C4-2B (cell line): ENCODE data around the gene AFF2.

Experiments used
- H3K27ac ChIP-seq: fragments of 450-650 bp; 2 replicates; pipeline ENCODE4 v1.5.1; 2017
- CTCF ChIP-seq: fragments of 450-650 bp; conservative IDR thresholded peaks from 2 replicates; pipeline ENCODE4 v1.5.1; 2017; ENCODE audit warnings: mild to moderate bottlenecking
- ZFX ChIP-seq: fragments of 450-650 bp; IDR thresholded peaks from 2 replicates; pipeline ENCODE4 v1.6.1; 2017

AFF2 gene

DNA sequence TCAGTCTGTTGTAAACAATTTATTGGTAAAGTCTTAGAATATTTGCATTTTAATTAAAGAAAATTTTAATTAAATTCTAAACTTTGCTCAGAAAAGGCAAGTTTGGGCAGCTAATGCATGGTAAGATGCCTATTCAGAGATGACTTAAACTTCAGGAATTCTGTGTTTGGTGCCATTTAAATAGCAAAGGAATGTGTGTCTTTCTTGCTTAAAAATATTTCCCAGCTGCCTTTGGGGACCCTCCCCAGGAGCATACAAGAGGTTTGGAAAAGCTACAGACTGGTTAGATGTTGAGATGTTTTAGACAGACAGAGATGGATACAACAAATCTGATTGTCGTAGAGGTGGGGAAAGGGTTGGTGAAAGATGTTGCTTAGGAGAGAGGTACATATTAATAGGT lies 36.5 kb downstream of the AFF2 start:
- TF ChIP-seq ZFX (no peak), CTCF (no peak)
- no peak overlapping the region for H3K27ac ChIP-seq

DNA sequence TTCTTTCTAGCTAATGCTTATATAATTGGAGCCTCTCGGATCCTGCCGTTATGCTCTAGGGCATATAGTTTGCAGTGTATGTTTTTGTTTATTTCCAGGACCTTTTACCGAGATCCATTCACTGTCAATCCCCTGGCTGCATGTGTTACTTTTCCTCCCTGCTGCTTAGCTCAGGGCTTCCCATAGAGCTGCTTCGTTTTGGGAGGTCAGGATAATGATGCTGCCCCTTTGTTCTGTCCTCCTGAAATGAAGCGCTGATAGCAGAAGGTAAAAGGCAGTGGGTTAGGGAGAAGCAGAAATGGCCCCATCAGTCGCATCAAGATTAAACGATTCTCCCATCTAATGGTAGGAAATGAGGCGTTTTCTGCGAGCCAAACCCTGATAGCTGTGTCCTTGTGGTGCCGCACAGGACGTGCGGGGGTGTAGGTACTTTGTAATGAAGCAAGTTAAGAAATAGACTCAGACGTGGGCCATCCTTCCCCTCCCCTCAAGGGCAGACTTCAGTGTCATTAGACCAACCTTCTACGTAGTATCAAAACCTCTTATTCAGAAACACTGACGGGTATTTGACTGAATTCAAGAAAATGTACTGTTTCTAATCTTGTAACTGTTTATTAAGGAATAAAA lies 37.3 kb downstream of the AFF2 start:
- no peak for TF ChIP-seq CTCF
- no peak for TF ChIP-seq ZFX
- no peak overlapping the region for H3K27ac ChIP-seq

DNA sequence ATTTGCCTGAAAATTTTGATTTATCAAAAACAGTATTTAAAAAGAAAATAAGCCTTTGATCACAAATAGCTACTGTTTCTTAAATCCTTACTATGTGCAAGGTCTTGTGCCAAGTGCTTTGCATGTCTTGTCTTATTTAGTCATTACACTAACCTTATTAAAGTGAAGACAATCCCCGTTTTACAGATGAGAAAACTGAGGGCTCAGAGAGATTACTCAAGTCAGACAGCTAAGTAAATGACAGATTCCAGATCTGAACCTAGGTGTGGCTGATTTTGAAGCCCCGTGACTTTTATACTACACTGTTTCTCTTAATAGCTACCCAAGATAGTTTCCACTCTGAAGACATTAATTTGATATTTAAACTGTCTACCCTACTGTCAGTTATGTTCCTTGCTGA lies 38.2 kb downstream of the AFF2 start:
- H3K27ac ChIP-seq, result no peak overlapping the region
- no peak for TF ChIP-seq CTCF
- TF ChIP-seq ZFX, result no peak

GRCh38 chrX:148540114-148540513 lies 39.7 kb downstream of the AFF2 start:
- H3K27ac ChIP-seq, result no peak overlapping the region
- no peak for TF ChIP-seq ZFX
- TF ChIP-seq CTCF, result no peak

DNA sequence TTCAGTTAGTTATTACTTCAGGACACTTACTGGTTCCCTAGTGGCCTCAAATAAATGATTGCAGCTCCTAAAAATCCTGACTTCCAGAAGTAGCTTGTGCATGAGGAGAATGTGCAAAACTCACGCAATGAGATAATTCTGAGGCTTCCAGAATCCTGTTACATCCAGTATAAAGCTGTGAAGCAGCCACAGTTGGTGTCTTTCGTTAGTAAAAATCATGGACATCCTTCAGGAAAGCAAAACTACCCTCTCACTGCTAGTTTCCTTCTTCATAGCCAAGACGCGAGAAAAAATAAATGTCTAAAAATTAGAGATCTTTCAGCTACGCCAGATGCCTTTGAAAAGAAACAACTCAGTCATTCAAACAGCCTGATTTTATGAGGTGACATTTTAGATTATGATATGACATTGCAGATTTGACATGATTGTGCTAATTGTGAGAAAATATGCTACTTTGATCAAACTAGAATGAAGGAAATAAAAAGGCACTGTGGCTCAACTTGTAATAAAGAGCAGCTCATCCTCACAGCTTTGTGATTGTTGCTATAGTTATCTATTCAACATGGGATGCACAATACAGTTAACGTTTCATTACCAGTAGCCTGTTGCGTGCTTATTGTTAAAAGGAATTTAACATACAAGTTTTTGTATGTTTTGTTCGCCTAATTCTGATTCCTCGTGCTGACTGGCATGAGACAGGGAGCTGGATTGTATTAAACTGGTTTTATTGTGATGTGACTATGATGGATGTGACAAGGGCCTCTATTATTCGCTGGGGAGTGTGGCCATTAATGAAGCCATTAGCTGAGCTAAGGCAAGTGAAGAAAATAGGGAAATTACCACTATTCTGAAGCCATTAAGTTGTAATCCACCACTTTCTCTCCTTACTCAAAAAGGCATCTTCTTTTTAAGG lies 40.5 kb downstream of the AFF2 start:
- no peak overlapping the region for H3K27ac ChIP-seq
- TF ChIP-seq ZFX, result no peak
- no peak for TF ChIP-seq CTCF

DNA sequence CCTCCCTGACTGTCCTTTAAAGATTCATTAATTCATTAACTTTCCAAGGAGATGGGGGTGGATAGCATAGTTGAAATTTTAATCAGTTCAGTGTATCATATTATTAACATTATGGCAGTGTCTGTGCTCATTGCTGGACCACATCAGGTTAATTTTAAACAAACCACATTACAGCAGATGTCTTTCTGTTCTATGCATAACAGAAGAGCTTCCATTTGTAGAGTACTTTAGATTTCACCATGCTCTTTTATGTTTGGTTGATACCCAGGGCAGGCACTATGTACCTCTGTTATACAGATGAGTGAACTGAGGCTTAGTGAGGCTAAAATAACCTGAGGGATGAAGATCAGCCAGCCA lies 41.1 kb downstream of the AFF2 start:
- no peak for TF ChIP-seq ZFX
- no peak overlapping the region for H3K27ac ChIP-seq

- TF ChIP-seq CTCF (no peak), ZFX (no peak)
- no peak overlapping the region for H3K27ac ChIP-seq
Observed at GRCh38 chrX:148542481-148543255, 42.3 kb downstream of the AFF2 start.
